GM12891 (cell line): ENCODE results near the gene ABCD4.

Experiments
- PAX5 ChIP-seq: IDR thresholded peaks from 2 replicates; pipeline ENCODE4 v1.6.1; 2011; ENCODE audit warnings: low read length, moderate library complexity, mild to moderate bottlenecking; ENCODE audit not compliant: insufficient read depth, severe bottlenecking
- POLR2A ChIP-seq: IDR thresholded peaks from 2 replicates; pipeline ENCODE4 v1.6.1; 2011; ENCODE audit warnings: low read depth, low read length, control low read depth
- POLR2AphosphoS5 ChIP-seq: IDR thresholded peaks from 2 replicates; pipeline ENCODE4 v1.6.1; 2011; ENCODE audit warnings: low read depth, low read length, control low read depth
- SPI1 ChIP-seq: IDR thresholded peaks from 2 replicates; pipeline ENCODE4 v1.6.1; 2011; ENCODE audit warnings: low read depth, low read length, control low read depth
- TAF1 ChIP-seq: IDR thresholded peaks from 2 replicates; pipeline ENCODE4 v1.6.1; 2011; ENCODE audit warnings: low read depth, low read length, control low read depth

- TF ChIP-seq POLR2AphosphoS5 (no peak), POLR2A (no peak), TAF1 (no peak), SPI1 (no peak), PAX5 (no peak)
Observed at GRCh38 chr14:74312161-74312560, 9.4 kb upstream of the ABCD4 start.
